Measurements from ENCODE around the gene SPATA1.

- TF ChIP-seq, protein P1, sequence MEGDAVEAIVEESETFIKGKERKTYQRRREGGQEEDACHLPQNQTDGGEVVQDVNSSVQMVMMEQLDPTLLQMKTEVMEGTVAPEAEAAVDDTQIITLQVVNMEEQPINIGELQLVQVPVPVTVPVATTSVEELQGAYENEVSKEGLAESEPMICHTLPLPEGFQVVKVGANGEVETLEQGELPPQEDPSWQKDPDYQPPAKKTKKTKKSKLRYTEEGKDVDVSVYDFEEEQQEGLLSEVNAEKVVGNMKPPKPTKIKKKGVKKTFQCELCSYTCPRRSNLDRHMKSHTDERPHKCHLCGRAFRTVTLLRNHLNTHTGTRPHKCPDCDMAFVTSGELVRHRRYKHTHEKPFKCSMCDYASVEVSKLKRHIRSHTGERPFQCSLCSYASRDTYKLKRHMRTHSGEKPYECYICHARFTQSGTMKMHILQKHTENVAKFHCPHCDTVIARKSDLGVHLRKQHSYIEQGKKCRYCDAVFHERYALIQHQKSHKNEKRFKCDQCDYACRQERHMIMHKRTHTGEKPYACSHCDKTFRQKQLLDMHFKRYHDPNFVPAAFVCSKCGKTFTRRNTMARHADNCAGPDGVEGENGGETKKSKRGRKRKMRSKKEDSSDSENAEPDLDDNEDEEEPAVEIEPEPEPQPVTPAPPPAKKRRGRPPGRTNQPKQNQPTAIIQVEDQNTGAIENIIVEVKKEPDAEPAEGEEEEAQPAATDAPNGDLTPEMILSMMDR (IDR thresholded peaks at IDR 0.05; ENCODE audit: low read depth, low read length) = no peak
- no peak for TF ChIP-seq EZH2phosphoT487 (IDR thresholded peaks at IDR 0.05; ENCODE audit: low read depth)
Measured at GRCh38 chr1:84504580-84505492, 1.4 kb upstream of the SPATA1 start.
